HCT116 (cell line): ENCODE measurements around the gene AOAH. TPM values are rescaled to one million over a fixed set of nuclear protein-coding genes. Genes with fewer than 3 reads are reported as not detected.

ENCODE experiments used
- ATAC-seq: fragments of 200-7000 bp; cut with Tn5 transposase; 2 replicates; pipeline ENCODE4 v1.9.1; 2020; ENCODE audit warnings: mild to moderate bottlenecking, moderate library complexity
- BruUV-seq: library from RNA; stranded (reverse); fragments of 400-500 nt; replicated peaks from 2 replicates; lab custom pipeline; 2021; lab: Mats Ljungman, UMichigan
- CTCF ChIA-PET: fragments of 300-600 bp; sonication (Branson Sonifier 250); formaldehyde crosslinking; loops from one replicate; lab custom pipeline; 2021; ENCODE audit warnings: antibody characterized with exemption; lab: Charles Lee
- POLR2A ChIA-PET: fragments of 300-600, 350-600 bp; sonication (Branson Sonifier 250); formaldehyde crosslinking; loops from one replicate; lab custom pipeline; 2021; ENCODE audit warnings: antibody characterized with exemption; lab: Charles Lee
- RAD21 ChIA-PET, 2 experiments: fragments of 300-600 bp; sonication (Branson Sonifier 250); formaldehyde crosslinking; loops; one replicate each; lab custom pipeline; 2023; ENCODE audit warnings: low total read pairs in 2 of 2; ENCODE audit not compliant: uncharacterized antibody in 2 of 2, unreplicated experiment in 2 of 2, low non-redundant PET in 1 of 2; lab: Charles Lee
- DNase-seq: peaks from one replicate; pipeline ENCODE4 v3.0.0-alpha.2; 2010; ENCODE audit warnings: low read depth, low spot score
- H2AFZ ChIP-seq: fragments of 200-600 bp; shearing (Covaris generic), sonication (generic); 2 replicates; pipeline ENCODE4 v1.6.1; 2017; ENCODE audit warnings: low read depth, mixed run types, mixed read lengths, antibody characterized with exemption, low read length; ENCODE audit not compliant: poor library complexity, severe bottlenecking
- H3K27ac ChIP-seq: 2 replicates; pipeline ENCODE4 v1.5.1; 2012; ENCODE audit warnings: low read depth, low read length
- H3K27me3 ChIP-seq: fragments of 200-600 bp; sonication (generic); 2 replicates; pipeline ENCODE4 v1.6.1; 2016; ENCODE audit warnings: mixed run types, low read length, mixed read lengths; ENCODE audit not compliant: insufficient read depth
- H3K36me3 ChIP-seq, 2 experiments: fragments of 200-500 bp in 1 of 2; fragments of 200-600 bp in 1 of 2; sonication (Bioruptor generic) in 1 of 2; sonication (generic) in 1 of 2; 2 replicates each; pipeline versions ENCODE4 v1.5.1 to v1.6.1; 2014 to 2016; ENCODE audit warnings: low read length in 2 of 2, inconsistent platforms in 1 of 2, mixed read lengths in 1 of 2, mixed run types in 1 of 2; ENCODE audit not compliant: insufficient read depth in 2 of 2, control insufficient read depth in 1 of 2
- H3K4me1 ChIP-seq, 2 experiments: fragments of 200-600 bp in 1 of 2; sonication (generic) in 1 of 2; 2 replicates each; pipeline versions ENCODE4 v1.5.1 to v1.6.1; 2012 to 2017; ENCODE audit warnings: low read length in 2 of 2, inconsistent platforms in 1 of 2, mild to moderate bottlenecking in 1 of 2, mixed read lengths in 1 of 2, mixed run types in 1 of 2, moderate library complexity in 1 of 2; ENCODE audit not compliant: insufficient read depth in 2 of 2, control insufficient read depth in 1 of 2
- H3K4me2 ChIP-seq: fragments of 200-600 bp; sonication (generic); 2 replicates; pipeline ENCODE4 v1.6.1; 2017; ENCODE audit warnings: mixed run types, low read length, mixed read lengths
- H3K4me3 ChIP-seq, 2 experiments: fragments of 200-600 bp in 1 of 2; sonication (generic) in 1 of 2; replicated peaks in 1 of 2; 2 replicates each; pipeline ENCODE4 v1.5.1; 2011 to 2016; ENCODE audit warnings: low read length in 2 of 2, control low read depth in 1 of 2, low read depth in 1 of 2, mild to moderate bottlenecking in 1 of 2, mixed read lengths in 1 of 2, mixed run types in 1 of 2
- H3K79me2 ChIP-seq: fragments of 200-600 bp; sonication (generic); 2 replicates; pipeline ENCODE4 v1.6.1; 2017; ENCODE audit warnings: mild to moderate bottlenecking, mixed run types, low read length, moderate library complexity, mixed read lengths; ENCODE audit not compliant: insufficient read depth
- H3K9ac ChIP-seq: fragments of 200-600 bp; sonication (generic); 2 replicates; pipeline ENCODE4 v1.6.1; 2016; ENCODE audit warnings: low read length, mixed read lengths
- H3K9me2 ChIP-seq: fragments of 200-600 bp; sonication (generic), shearing (Covaris generic); 2 replicates; pipeline ENCODE4 v1.6.1; 2017; ENCODE audit warnings: mixed run types, mild to moderate bottlenecking, moderate library complexity; ENCODE audit not compliant: insufficient read depth
- H3K9me3 ChIP-seq, 2 experiments: fragments of 200-500 bp in 1 of 2; fragments of 200-600 bp in 1 of 2; sonication (Bioruptor generic) in 1 of 2; sonication (generic) in 1 of 2; 2 replicates each; pipeline ENCODE4 v1.6.1; 2014 to 2017; ENCODE audit warnings: low read length in 2 of 2, mixed read lengths in 2 of 2, inconsistent platforms in 1 of 2, low read depth in 1 of 2, mild to moderate bottlenecking in 1 of 2, mixed run types in 1 of 2, moderate library complexity in 1 of 2; ENCODE audit not compliant: control insufficient read depth in 1 of 2, insufficient read depth in 1 of 2
- H4K20me1 ChIP-seq: fragments of 200-600 bp; sonication (generic), shearing (Covaris generic); 2 replicates; pipeline ENCODE4 v1.6.1; 2017; ENCODE audit warnings: mixed run types, mild to moderate bottlenecking, moderate library complexity; ENCODE audit not compliant: insufficient read depth
- CBX3 ChIP-seq: IDR thresholded peaks from 2 replicates; pipeline ENCODE4 v1.6.1; 2012; ENCODE audit warnings: low read depth
- CEBPB ChIP-seq: IDR thresholded peaks from 2 replicates; pipeline ENCODE4 v1.6.1; 2012; ENCODE audit warnings: low read depth
- EGR1 ChIP-seq: IDR thresholded peaks from 2 replicates; pipeline ENCODE4 v1.6.1; 2012; ENCODE audit warnings: low read depth
- ELF1 ChIP-seq: IDR thresholded peaks from 2 replicates; pipeline ENCODE4 v1.6.1; 2012; ENCODE audit warnings: low read depth, borderline replicate concordance
- EZH2 ChIP-seq: fragments of 200-600 bp; sonication (generic); IDR thresholded peaks from 2 replicates; pipeline ENCODE4 v1.6.1; 2017; ENCODE audit warnings: antibody characterized with exemption, mixed run types
- EZH2phosphoT487 ChIP-seq: fragments of 200-600 bp; IDR thresholded peaks from 2 replicates; pipeline ENCODE4 v1.6.1; 2018; ENCODE audit warnings: antibody characterized with exemption, borderline replicate concordance
- FOSL1 ChIP-seq: IDR thresholded peaks from 2 replicates; pipeline ENCODE4 v1.6.1; 2012; ENCODE audit warnings: low read depth
- JUND ChIP-seq: IDR thresholded peaks from 2 replicates; pipeline ENCODE4 v1.6.1; 2012
- SP1 ChIP-seq: IDR thresholded peaks from 2 replicates; pipeline ENCODE4 v1.6.1; 2012; ENCODE audit warnings: low read depth
- SRF ChIP-seq: IDR thresholded peaks from 2 replicates; pipeline ENCODE4 v1.6.1; 2012; ENCODE audit warnings: low read depth
- TCF7L2 ChIP-seq: IDR thresholded peaks from 2 replicates; pipeline ENCODE4 v1.7.0; 2011; ENCODE audit warnings: borderline replicate concordance, inconsistent platforms; ENCODE audit not compliant: insufficient read depth, insufficient read length; ENCODE audit errors: extremely low read depth
- ZNF274 ChIP-seq: fragments of 200-500 bp; sonication (Bioruptor generic); IDR thresholded peaks from 2 replicates; pipeline ENCODE4 v1.6.1; 2014; ENCODE audit warnings: mild to moderate bottlenecking, low read depth, low read length, inconsistent platforms
- intact Hi-C: fragments of 100-400 bp; cut with micrococcal nuclease; formaldehyde crosslinking; loops from 2 replicates; pipeline ENCODE4 v1.10.0; 2022
- total RNA-seq: library from RNA; stranded (reverse); gene quantifications from one replicate; pipeline ENCODE4 v1.2.1, GENCODE V29; 2021; ENCODE audit not compliant: unreplicated experiment
- TF ChIP-seq, protein P1 (sequence below): IDR thresholded peaks from 2 replicates; pipeline ENCODE4 v1.6.1; 2011; ENCODE audit warnings: mild to moderate bottlenecking, low read length, moderate library complexity; ENCODE audit not compliant: insufficient replicate concordance; ENCODE audit errors: extremely low read depth
- TF ChIP-seq, protein P2 (sequence below): IDR thresholded peaks from 2 replicates; pipeline ENCODE4 v1.6.1; 2012

The AOAH gene
- total RNA-seq, 1 experiment from 2014 or later = 1.1 TPM

DNA sequence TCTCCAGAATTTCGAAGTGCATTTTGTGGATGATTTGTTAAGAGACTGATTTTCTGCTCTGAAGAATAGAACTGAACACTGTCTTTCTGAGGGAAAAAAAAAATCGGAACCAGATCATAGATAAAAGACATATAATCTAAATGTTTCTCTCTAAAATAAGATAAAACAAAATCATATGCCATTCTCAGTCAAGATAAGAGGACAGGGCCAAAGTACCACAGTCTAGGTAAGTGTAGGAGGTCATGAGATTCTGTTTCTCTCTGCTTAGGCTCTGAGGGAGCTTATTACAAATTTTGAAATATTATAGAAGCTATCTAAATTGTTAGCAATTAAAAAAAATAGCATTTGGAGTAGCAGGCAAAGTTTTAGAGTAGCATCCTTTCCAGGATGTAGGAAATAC lies 702 bp upstream of the AOAH start:
- ATAC-seq (no peak), DNase-seq (no peak)
- CTCF ChIA-PET = no interaction called here
- Histone ChIP-seq H2AFZ (no peak overlapping the region), H3K9me2 (no peaks in the 10 kb centered on the region), H3K9ac (no peak overlapping the region), H3K27me3 (peaks cover 7% of the 10 kb centered on the region; the same call in 1 of the 2 replicates), H4K20me1 (no peaks in the 10 kb centered on the region), H3K79me2 (no peaks in the 10 kb centered on the region), H3K4me2 (no peak overlapping the region), H3K4me3 (no peak overlapping the region), H3K27ac (no peak overlapping the region), H3K36me3 (no peaks in the 10 kb centered on the region), H3K4me1 (no peaks in the 10 kb centered on the region), H3K9me3 (no peaks in the 10 kb centered on the region)
- TF ChIP-seq EGR1 (no peak), ZNF274 (no peak), EZH2phosphoT487 (no peak), EZH2 (no peak), JUND (no peak), FOSL1 (no peak), ELF1 (no peak), CEBPB (no peak), SRF (no peak)
- TF ChIP-seq, protein P1, sequence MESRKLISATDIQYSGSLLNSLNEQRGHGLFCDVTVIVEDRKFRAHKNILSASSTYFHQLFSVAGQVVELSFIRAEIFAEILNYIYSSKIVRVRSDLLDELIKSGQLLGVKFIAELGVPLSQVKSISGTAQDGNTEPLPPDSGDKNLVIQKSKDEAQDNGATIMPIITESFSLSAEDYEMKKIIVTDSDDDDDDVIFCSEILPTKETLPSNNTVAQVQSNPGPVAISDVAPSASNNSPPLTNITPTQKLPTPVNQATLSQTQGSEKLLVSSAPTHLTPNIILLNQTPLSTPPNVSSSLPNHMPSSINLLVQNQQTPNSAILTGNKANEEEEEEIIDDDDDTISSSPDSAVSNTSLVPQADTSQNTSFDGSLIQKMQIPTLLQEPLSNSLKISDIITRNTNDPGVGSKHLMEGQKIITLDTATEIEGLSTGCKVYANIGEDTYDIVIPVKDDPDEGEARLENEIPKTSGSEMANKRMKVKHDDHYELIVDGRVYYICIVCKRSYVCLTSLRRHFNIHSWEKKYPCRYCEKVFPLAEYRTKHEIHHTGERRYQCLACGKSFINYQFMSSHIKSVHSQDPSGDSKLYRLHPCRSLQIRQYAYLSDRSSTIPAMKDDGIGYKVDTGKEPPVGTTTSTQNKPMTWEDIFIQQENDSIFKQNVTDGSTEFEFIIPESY = no peak
- intact Hi-C loops = no loop called here
- RAD21 ChIA-PET = no interaction called here
- BruUV-seq = no TSS peak
- POLR2A ChIA-PET = no interaction called here

DNA sequence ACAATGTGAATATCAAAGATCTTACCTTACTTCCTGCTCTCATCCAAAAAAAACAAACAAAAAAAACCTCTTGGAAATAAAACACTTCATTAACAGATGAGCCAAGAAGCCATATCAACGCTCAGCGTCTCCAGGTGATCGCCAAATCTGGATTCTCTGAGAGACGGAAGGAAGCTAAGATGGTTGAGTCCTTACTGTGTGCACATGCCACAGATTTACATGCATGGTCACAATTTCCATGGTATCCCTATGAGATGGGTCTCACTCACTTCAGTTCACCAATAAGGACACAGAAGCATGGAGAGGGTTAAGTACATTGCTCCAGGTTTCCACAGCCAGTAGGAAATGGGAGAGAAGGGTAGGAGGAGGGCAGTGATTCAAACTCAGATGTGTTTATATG lies 1.0 kb downstream of the AOAH start:
- no peak overlapping the region for H3K4me3 ChIP-seq
- no peak for ATAC-seq
- POLR2A ChIA-PET = no interaction called here
- H4K20me1 ChIP-seq = no peaks in the 10 kb centered on the region
- no peaks in the 10 kb centered on the region for H3K36me3 ChIP-seq
- no peaks in the 10 kb centered on the region for H3K79me2 ChIP-seq
- H3K9me3 ChIP-seq = no peaks in the 10 kb centered on the region
- no peak overlapping the region for H3K4me2 ChIP-seq
- no TSS peak for BruUV-seq
- H3K27me3 ChIP-seq = peaks cover 7% of the 10 kb centered on the region; the same call in 1 of the 2 replicates
- no peak overlapping the region for H2AFZ ChIP-seq
- CTCF ChIA-PET = no interaction called here
- H3K9me2 ChIP-seq = no peaks in the 10 kb centered on the region
- intact Hi-C loops = no loop called here
- H3K9ac ChIP-seq = no peak overlapping the region
- DNase-seq = no peak
- H3K27ac ChIP-seq = no peak overlapping the region
- RAD21 ChIA-PET = no interaction called here
- no peaks in the 10 kb centered on the region for H3K4me1 ChIP-seq
- TF ChIP-seq, protein P1 = no peak
- TF ChIP-seq SRF (no peak), TCF7L2 (no peak), SP1 (no peak), ELF1 (no peak), EZH2phosphoT487 (no peak), CBX3 (no peak)
- TF ChIP-seq, protein P2, sequence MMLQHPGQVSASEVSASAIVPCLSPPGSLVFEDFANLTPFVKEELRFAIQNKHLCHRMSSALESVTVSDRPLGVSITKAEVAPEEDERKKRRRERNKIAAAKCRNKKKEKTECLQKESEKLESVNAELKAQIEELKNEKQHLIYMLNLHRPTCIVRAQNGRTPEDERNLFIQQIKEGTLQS = no peak
